WTC11 (cell line): ENCODE results near the gene CANX. TPM values are rescaled to one million over a fixed set of nuclear protein-coding genes. Genes with fewer than 3 reads are reported as not detected.

ENCODE experiments used
- ATAC-seq: fragments of 200-7000 bp; cut with Tn5 transposase; 2 replicates; pipeline ENCODE4 v1.10.0; 2021; ENCODE audit warnings: mild to moderate bottlenecking, moderate library complexity
- CTCF ChIA-PET: fragments of 300-600 bp; sonication (Branson Sonifier 250); formaldehyde crosslinking; loops from one replicate; lab custom pipeline; 2021; ENCODE audit warnings: antibody characterized with exemption; lab: Charles Lee
- POLR2A ChIA-PET: fragments of 350-600 bp; sonication (Branson Sonifier 250); formaldehyde crosslinking; loops from one replicate; lab custom pipeline; 2021; ENCODE audit warnings: antibody characterized with exemption; lab: Charles Lee
- DNase-seq: peaks from one replicate; pipeline ENCODE4 v3.0.0; 2021; ENCODE audit warnings: low spot score
- H3K27ac Mint-ChIP-seq: 2 replicates; pipeline ENCODE4 v1.8.0; 2021; ENCODE audit warnings: mixed read lengths
- H3K27me3 Mint-ChIP-seq: 2 replicates; pipeline ENCODE4 v1.8.0; 2021; ENCODE audit warnings: low read depth, mild to moderate bottlenecking, moderate library complexity, mixed read lengths
- H3K36me3 Mint-ChIP-seq: 2 replicates; pipeline ENCODE4 v1.8.0; 2021; ENCODE audit warnings: mixed read lengths
- H3K4me1 Mint-ChIP-seq: 2 replicates; pipeline ENCODE4 v1.8.0; 2022; ENCODE audit warnings: mixed read lengths
- H3K4me3 Mint-ChIP-seq: 2 replicates; pipeline ENCODE4 v1.8.0; 2021; ENCODE audit warnings: mild to moderate bottlenecking, moderate library complexity, mixed read lengths
- H3K9me3 Mint-ChIP-seq: 2 replicates; pipeline ENCODE4 v1.8.0; 2021; ENCODE audit warnings: mixed read lengths
- AFF4 ChIP-seq: sonication (generic); formaldehyde crosslinking; IDR thresholded peaks from 2 replicates; pipeline ENCODE4 v1.8.1; 2023; ENCODE audit warnings: mild to moderate bottlenecking, missing genetic modification reagents, borderline replicate concordance
- ARID4B ChIP-seq: sonication (generic); formaldehyde crosslinking; IDR thresholded peaks from 2 replicates; pipeline ENCODE4 v1.8.0; 2023; ENCODE audit warnings: missing genetic modification reagents, mild to moderate bottlenecking, borderline replicate concordance
- ATF3 ChIP-seq: sonication (generic); formaldehyde crosslinking; conservative IDR thresholded peaks from 2 replicates; pipeline ENCODE4 v1.8.1; 2022; ENCODE audit warnings: mild to moderate bottlenecking, missing genetic modification reagents
- CDX4 ChIP-seq: fragments of 250-450 bp; sonication (Bioruptor Pico); IDR thresholded peaks from 2 replicates; pipeline ENCODE4 v1.9.0; 2021; ENCODE audit warnings: moderate library complexity, mild to moderate bottlenecking, inconsistent platforms, borderline replicate concordance
- CREB1 ChIP-seq: sonication (generic); formaldehyde crosslinking; IDR thresholded peaks from 2 replicates; pipeline ENCODE4 v1.8.0; 2023; ENCODE audit warnings: mild to moderate bottlenecking, missing genetic modification reagents
- EMX1 ChIP-seq: fragments of 250-450 bp; sonication (Bioruptor Pico); IDR thresholded peaks from 2 replicates; pipeline ENCODE4 v1.8.0; 2021; ENCODE audit warnings: mild to moderate bottlenecking
- FOXP1 ChIP-seq: sonication (generic); formaldehyde crosslinking; IDR thresholded peaks from 2 replicates; pipeline ENCODE4 v1.8.0; 2022; ENCODE audit warnings: missing genetic modification reagents, mild to moderate bottlenecking, moderate library complexity, borderline replicate concordance
- HMGXB4 ChIP-seq: sonication (generic); formaldehyde crosslinking; IDR thresholded peaks from 2 replicates; pipeline ENCODE4 v1.8.1; 2023; ENCODE audit warnings: mild to moderate bottlenecking, moderate library complexity, missing genetic modification reagents
- MAX ChIP-seq: sonication (generic); formaldehyde crosslinking; IDR thresholded peaks from 2 replicates; pipeline ENCODE4 v1.8.0; 2022; ENCODE audit warnings: mild to moderate bottlenecking, missing genetic modification reagents
- MYBL2 ChIP-seq: sonication (generic); formaldehyde crosslinking; IDR thresholded peaks from 2 replicates; pipeline ENCODE4 v1.8.1; 2023; ENCODE audit warnings: mild to moderate bottlenecking, moderate library complexity, missing genetic modification reagents
- NFYB ChIP-seq: sonication (generic); formaldehyde crosslinking; conservative IDR thresholded peaks from 2 replicates; pipeline ENCODE4 v1.8.0; 2022; ENCODE audit warnings: low read depth, missing genetic modification reagents
- NR2C2 ChIP-seq: sonication (generic); formaldehyde crosslinking; IDR thresholded peaks from 2 replicates; pipeline ENCODE4 v1.8.0; 2022; ENCODE audit warnings: mild to moderate bottlenecking, missing genetic modification reagents
- RORB ChIP-seq: fragments of 250-450 bp; sonication (Bioruptor Pico); IDR thresholded peaks from 2 replicates; pipeline ENCODE4 v1.9.0; 2021; ENCODE audit warnings: mild to moderate bottlenecking
- SMAD4 ChIP-seq: sonication (generic); formaldehyde crosslinking; IDR thresholded peaks from 2 replicates; pipeline ENCODE4 v1.8.0; 2022; ENCODE audit warnings: mild to moderate bottlenecking, missing genetic modification reagents
- SOX15 ChIP-seq: fragments of 250-450 bp; sonication (Bioruptor Pico); IDR thresholded peaks from 2 replicates; pipeline ENCODE4 v1.9.0; 2021; ENCODE audit warnings: mild to moderate bottlenecking
- SP1 ChIP-seq: sonication (generic); formaldehyde crosslinking; conservative IDR thresholded peaks from 2 replicates; pipeline ENCODE4 v1.8.1; 2022; ENCODE audit warnings: missing genetic modification reagents
- USF1 ChIP-seq: sonication (generic); formaldehyde crosslinking; IDR thresholded peaks from 2 replicates; pipeline ENCODE4 v1.8.0; 2022; ENCODE audit warnings: mild to moderate bottlenecking, missing genetic modification reagents
- ZBTB21 ChIP-seq: sonication (generic); formaldehyde crosslinking; IDR thresholded peaks from 2 replicates; pipeline ENCODE4 v1.8.1; 2023; ENCODE audit warnings: mild to moderate bottlenecking, missing genetic modification reagents, borderline replicate concordance
- ZNF121 ChIP-seq: sonication (generic); formaldehyde crosslinking; IDR thresholded peaks from 2 replicates; pipeline ENCODE4 v1.8.0; 2023; ENCODE audit warnings: missing genetic modification reagents
- ZNF232 ChIP-seq: sonication (generic); formaldehyde crosslinking; IDR thresholded peaks from 2 replicates; pipeline ENCODE4 v1.8.0; 2022; ENCODE audit warnings: mild to moderate bottlenecking, missing genetic modification reagents
- total RNA-seq: library from RNA; stranded (reverse); gene quantifications from 3 replicates; pipeline ENCODE4 v1.2.3, GENCODE V29; 2021

Gene CANX
- total RNA-seq, 1 experiment from 2014 or later: 611 TPM

GRCh38 chr5:179730852-179731251 is 32.1 kb downstream of the CANX start (continued):
- TF ChIP-seq USF1 (no peak), MAX (CRISPR knock-in tag) (no peak), ATF3 (no peak), NFYB (no peak)

- Mint-ChIP-seq H3K36me3 (peaks cover 39% of the 10 kb centered on the region), H3K27ac (peak overlapping the region; percentile 85), H3K27me3 (no peaks in the 10 kb centered on the region), H3K4me1 (peaks cover 19% of the 10 kb centered on the region), H3K9me3 (no peaks in the 10 kb centered on the region), H3K4me3 (peak overlapping the region; percentile 60)
- ATAC-seq (no peak), DNase-seq (peak; percentile 19)
- ChIA-PET CTCF (interaction anchor here (0.5 to 2.0 kb wide), 6 partner anchors 31 to 1271 kb away, joined by 3 to 11 read pairs (median 5); no protein-coding TSS in a partner anchor), POLR2A (interaction anchor here (0.6 to 2.0 kb wide), 6 partner anchors 22 to 119 kb away, joined by 3 to 9 read pairs (median 4); partner anchors contain the start of gene HNRNPH1)
- TF ChIP-seq FOXP1 (CRISPR knock-in tag): no peak
- peak; percentile 3; the same call in 1 of the 2 replicates for TF ChIP-seq EMX1 (CRISPR knock-in tag)
- TF ChIP-seq RORB (CRISPR knock-in tag): no peak
- TF ChIP-seq HMGXB4 (CRISPR knock-in tag): 0 out of 2 replicates have a peak, but pooled peaks have one; percentile 5
- no peak for TF ChIP-seq SMAD4 (CRISPR knock-in tag)
- TF ChIP-seq CREB1: no peak
These were observed 33.1 kb downstream of the CANX start for GRCh38 chr5:179731791-179732411.

- H3K27me3 Mint-ChIP-seq: no peaks in the 10 kb centered on the region
- ChIA-PET POLR2A (interaction anchor here (0.6 to 2.0 kb wide), 7 partner anchors 22 to 120 kb away, joined by 3 to 9 read pairs (median 4); partner anchors contain the start of gene HNRNPH1), CTCF (interaction anchor here (0.5 to 2.0 kb wide), 6 partner anchors 30 to 1271 kb away, joined by 3 to 11 read pairs (median 5); no protein-coding TSS in a partner anchor)
- ATAC-seq (peak; percentile 95), DNase-seq (peak; percentile 100)
- H3K4me1 Mint-ChIP-seq: peaks cover 23% of the 10 kb centered on the region
- H3K9me3 Mint-ChIP-seq: no peaks in the 10 kb centered on the region
- peak within 1 kb of the TSS; percentile 97 for H3K27ac Mint-ChIP-seq
- H3K36me3 Mint-ChIP-seq: peaks cover 39% of the 10 kb centered on the region
- peak within 1 kb of the TSS; percentile 96 for H3K4me3 Mint-ChIP-seq
- no peak for TF ChIP-seq ZNF121
- no peak for TF ChIP-seq ARID4B (CRISPR knock-in tag)
- no peak for TF ChIP-seq SOX15
- no peak for TF ChIP-seq NR2C2 (CRISPR knock-in tag)
- TF ChIP-seq CDX4 (CRISPR knock-in tag): no peak
- no peak for TF ChIP-seq AFF4 (CRISPR knock-in tag)
- TF ChIP-seq SP1 (CRISPR knock-in tag): peak; percentile 70
- 0 out of 2 replicates have a peak, but pooled peaks have one; percentile 72 for TF ChIP-seq ZNF232 (CRISPR knock-in tag)
- no peak; the same call in 1 of the 2 replicates for TF ChIP-seq MYBL2 (CRISPR knock-in tag)
- TF ChIP-seq EMX1 (CRISPR knock-in tag): peak; percentile 78; the same call in 1 of the 2 replicates
- TF ChIP-seq ZBTB21 (CRISPR knock-in tag): no peak
These were observed 33.7 kb downstream of the CANX start, which contains the start of gene MAML1 for GRCh38 chr5:179732412-179732917. Gene MAML1, plus strand, starts transcription at chr5:179732822. Its CDS starts 291 bp downstream, at chr5:179733113.
